ENCODE data around the gene HEYL.

GRCh38 chr1:39590546-39590945 lies 48.9 kb downstream of the HEYL start:
- TF ChIP-seq CTCF (IDR thresholded peaks at IDR 0.05) = no peak
- no peak for TF ChIP-seq EP300 (IDR thresholded peaks at IDR 0.05)
